GM23338 (cell line): ENCODE data around the gene PGRMC2. TPM values are rescaled to one million over a fixed set of nuclear protein-coding genes. Genes with fewer than 3 reads are reported as not detected.

Experiments
- ATAC-seq: fragments of 200-7000 bp; cut with Tn5 transposase; 3 replicates; pipeline ENCODE4 v1.9.1; 2020
- DNase-seq: peaks from one replicate; pipeline ENCODE4 v3.0.0-alpha.2; 2015; ENCODE audit warnings: low spot score
- H2AFZ ChIP-seq: fragments of 200-600 bp; sonication (generic); 2 replicates; pipeline ENCODE4 v1.8.0; 2016; ENCODE audit warnings: antibody characterized with exemption, mild to moderate bottlenecking, moderate library complexity
- H3F3A ChIP-seq: fragments of 200-600 bp; sonication (generic); replicated peaks from 2 replicates; pipeline ENCODE4 v1.8.0; 2017; ENCODE audit warnings: antibody characterized with exemption, mixed run types, low read depth
- H3K27ac ChIP-seq: fragments of 200-600 bp; sonication (generic); 2 replicates; pipeline ENCODE4 v1.6.1; 2016; ENCODE audit warnings: low read depth
- H3K27me3 ChIP-seq: fragments of 200-600 bp; sonication (generic); 2 replicates; pipeline ENCODE4 v1.8.0; 2016; ENCODE audit warnings: mild to moderate bottlenecking, mixed run types, moderate library complexity; ENCODE audit not compliant: insufficient read depth
- H3K36me3 ChIP-seq: fragments of 200-600 bp; sonication (generic); 2 replicates; pipeline ENCODE4 v1.8.0; 2016; ENCODE audit warnings: mild to moderate bottlenecking; ENCODE audit not compliant: insufficient read depth
- H3K4me1 ChIP-seq: fragments of 200-600 bp; sonication (generic); 2 replicates; pipeline ENCODE4 v1.8.0; 2016; ENCODE audit warnings: mild to moderate bottlenecking, moderate library complexity; ENCODE audit not compliant: insufficient read depth
- H3K4me2 ChIP-seq: fragments of 200-600 bp; sonication (generic); 2 replicates; pipeline ENCODE4 v1.7.1; 2017; ENCODE audit warnings: mixed run types
- H3K4me3 ChIP-seq: fragments of 200-600 bp; sonication (generic); 2 replicates; pipeline ENCODE4 v1.6.1; 2016; ENCODE audit warnings: mixed run types
- H3K79me2 ChIP-seq: fragments of 200-600 bp; sonication (generic); replicated peaks from 2 replicates; pipeline ENCODE4 v1.8.0; 2017; ENCODE audit warnings: mild to moderate bottlenecking; ENCODE audit not compliant: insufficient read depth
- H3K9me2 ChIP-seq: fragments of 200-600 bp; sonication (generic); 2 replicates; pipeline ENCODE4 v1.8.0; 2017; ENCODE audit not compliant: insufficient read depth
- H4K20me1 ChIP-seq: fragments of 200-600 bp; sonication (generic); replicated peaks from 2 replicates; pipeline ENCODE4 v1.8.0; 2017; ENCODE audit warnings: mild to moderate bottlenecking; ENCODE audit not compliant: insufficient read depth
- H3K27ac Mint-ChIP-seq: 2 replicates; pipeline ENCODE4 v1.8.0; 2020; ENCODE audit warnings: inconsistent platforms, mild to moderate bottlenecking, moderate library complexity, mixed read lengths
- H3K27me3 Mint-ChIP-seq: 3 replicates; pipeline ENCODE4 v1.8.0; 2022; ENCODE audit warnings: low read depth, mild to moderate bottlenecking, moderate library complexity, mixed read lengths, inconsistent platforms; ENCODE audit not compliant: insufficient read depth, poor library complexity
- H3K36me3 Mint-ChIP-seq: 3 replicates; pipeline ENCODE4 v1.8.0; 2021; ENCODE audit warnings: low read depth, mild to moderate bottlenecking, inconsistent platforms, moderate library complexity, mixed read lengths
- H3K4me1 Mint-ChIP-seq: 3 replicates; pipeline ENCODE4 v1.8.0; 2020; ENCODE audit warnings: mild to moderate bottlenecking, inconsistent platforms, mixed read lengths
- H3K4me3 Mint-ChIP-seq: 3 replicates; pipeline ENCODE4 v1.8.0; 2021; ENCODE audit warnings: moderate library complexity, mild to moderate bottlenecking, inconsistent platforms, mixed read lengths
- H3K9me3 Mint-ChIP-seq: 3 replicates; pipeline ENCODE4 v1.8.0; 2020; ENCODE audit warnings: moderate library complexity, mild to moderate bottlenecking, inconsistent platforms, mixed read lengths
- CREB1 ChIP-seq: fragments of 250-450 bp; sonication (Bioruptor Pico); IDR thresholded peaks from 2 replicates; pipeline ENCODE4 v1.5.0; 2020; ENCODE audit warnings: low read depth, mild to moderate bottlenecking, moderate library complexity
- EZH2 ChIP-seq: fragments of 200-600 bp; sonication (generic); IDR thresholded peaks from one replicate; pipeline ENCODE4 v1.8.0; 2017; ENCODE audit warnings: antibody characterized with exemption, mild to moderate bottlenecking, low read depth; ENCODE audit not compliant: unreplicated experiment
- JUNB ChIP-seq: IDR thresholded peaks from one replicate; pipeline ENCODE4 v1.6.1; 2016; ENCODE audit warnings: antibody characterized with exemption; ENCODE audit not compliant: unreplicated experiment
- NANOG ChIP-seq: IDR thresholded peaks from 2 replicates; pipeline ENCODE4 v1.6.1; 2016; ENCODE audit warnings: antibody characterized with exemption, borderline replicate concordance
- POLR2AphosphoS5 ChIP-seq: IDR thresholded peaks from 2 replicates; pipeline ENCODE4 v1.6.1; 2016; ENCODE audit warnings: antibody characterized with exemption, low read depth
- STAT1 ChIP-seq: IDR thresholded peaks from one replicate; pipeline ENCODE4 v1.6.1; 2016; ENCODE audit warnings: antibody characterized with exemption; ENCODE audit not compliant: unreplicated experiment
- ZNF114 ChIP-seq: fragments of 250-450 bp; sonication (Bioruptor Pico); IDR thresholded peaks from 2 replicates; pipeline ENCODE4 v1.5.0; 2020; ENCODE audit warnings: mild to moderate bottlenecking, moderate library complexity
- polyA plus RNA-seq: library from polyadenylated mRNA; unstranded; fragments of >200 nt; fragmentation: Nextera tagmentation; extraction: Ambion mirVana; gene quantifications from 2 replicates; pipeline ENCODE4 v1.2.1, GENCODE V29; 2016
- total RNA-seq: library from RNA; depleted of rRNA; stranded (reverse); fragments of >200 nt; shearing (Covaris generic); gene quantifications from 2 replicates; pipeline ENCODE4 v1.2.3, GENCODE V29; 2014
- TF ChIP-seq, protein P1 (sequence below): IDR thresholded peaks from one replicate; pipeline ENCODE4 v1.6.1; 2018; ENCODE audit warnings: antibody characterized with exemption; ENCODE audit not compliant: unreplicated experiment
- TF ChIP-seq, protein P2 (sequence below): IDR thresholded peaks from 2 replicates; pipeline ENCODE4 v1.6.1; 2016; ENCODE audit warnings: antibody characterized with exemption
- TF ChIP-seq, protein P3 (sequence below), 2 experiments: fragments of 200-600 bp in 1 of 2; sonication (generic) in 1 of 2; conservative IDR thresholded peaks; 2 replicates each; pipeline versions ENCODE4 v1.5.1 to v1.6.1; 2016 to 2017; ENCODE audit warnings: antibody characterized with exemption in 2 of 2, low read depth in 2 of 2, mild to moderate bottlenecking in 2 of 2, moderate library complexity in 1 of 2
- TF ChIP-seq, protein P4 (sequence below): fragments of 250-450 bp; sonication (Bioruptor Pico); IDR thresholded peaks from 2 replicates; pipeline ENCODE4 v1.5.0; 2020; ENCODE audit warnings: mild to moderate bottlenecking, moderate library complexity

The PGRMC2 gene
- total and polyA plus RNA-seq, 2 experiments from 2014 or later, result 40.2 to 61.9 TPM

DNA sequence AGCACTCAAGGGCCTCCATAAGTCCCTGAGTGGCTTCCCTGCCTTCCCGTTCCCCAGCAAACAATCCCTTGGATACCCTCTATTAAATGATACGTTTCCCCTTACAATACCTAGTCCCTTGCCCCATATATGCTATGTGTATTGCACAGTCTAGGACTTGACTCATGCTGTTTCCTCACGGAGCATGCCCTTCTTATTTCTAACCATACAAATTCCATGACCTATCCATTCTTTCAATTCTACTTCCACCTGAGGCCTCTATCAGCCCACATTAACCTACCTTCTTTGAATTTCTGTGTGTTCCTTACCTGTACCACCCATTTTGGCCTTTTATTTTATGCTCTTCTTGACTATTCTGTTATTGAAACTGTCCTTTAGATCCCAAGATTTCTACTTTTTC, 2.9 kb upstream of the PGRMC2 start (continued):
- TF ChIP-seq, protein P1, sequence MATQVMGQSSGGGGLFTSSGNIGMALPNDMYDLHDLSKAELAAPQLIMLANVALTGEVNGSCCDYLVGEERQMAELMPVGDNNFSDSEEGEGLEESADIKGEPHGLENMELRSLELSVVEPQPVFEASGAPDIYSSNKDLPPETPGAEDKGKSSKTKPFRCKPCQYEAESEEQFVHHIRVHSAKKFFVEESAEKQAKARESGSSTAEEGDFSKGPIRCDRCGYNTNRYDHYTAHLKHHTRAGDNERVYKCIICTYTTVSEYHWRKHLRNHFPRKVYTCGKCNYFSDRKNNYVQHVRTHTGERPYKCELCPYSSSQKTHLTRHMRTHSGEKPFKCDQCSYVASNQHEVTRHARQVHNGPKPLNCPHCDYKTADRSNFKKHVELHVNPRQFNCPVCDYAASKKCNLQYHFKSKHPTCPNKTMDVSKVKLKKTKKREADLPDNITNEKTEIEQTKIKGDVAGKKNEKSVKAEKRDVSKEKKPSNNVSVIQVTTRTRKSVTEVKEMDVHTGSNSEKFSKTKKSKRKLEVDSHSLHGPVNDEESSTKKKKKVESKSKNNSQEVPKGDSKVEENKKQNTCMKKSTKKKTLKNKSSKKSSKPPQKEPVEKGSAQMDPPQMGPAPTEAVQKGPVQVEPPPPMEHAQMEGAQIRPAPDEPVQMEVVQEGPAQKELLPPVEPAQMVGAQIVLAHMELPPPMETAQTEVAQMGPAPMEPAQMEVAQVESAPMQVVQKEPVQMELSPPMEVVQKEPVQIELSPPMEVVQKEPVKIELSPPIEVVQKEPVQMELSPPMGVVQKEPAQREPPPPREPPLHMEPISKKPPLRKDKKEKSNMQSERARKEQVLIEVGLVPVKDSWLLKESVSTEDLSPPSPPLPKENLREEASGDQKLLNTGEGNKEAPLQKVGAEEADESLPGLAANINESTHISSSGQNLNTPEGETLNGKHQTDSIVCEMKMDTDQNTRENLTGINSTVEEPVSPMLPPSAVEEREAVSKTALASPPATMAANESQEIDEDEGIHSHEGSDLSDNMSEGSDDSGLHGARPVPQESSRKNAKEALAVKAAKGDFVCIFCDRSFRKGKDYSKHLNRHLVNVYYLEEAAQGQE, result no peak
- no peak for TF ChIP-seq JUNB
- TF ChIP-seq POLR2AphosphoS5, result no peak
- no peak for TF ChIP-seq STAT1
- TF ChIP-seq, protein P2, sequence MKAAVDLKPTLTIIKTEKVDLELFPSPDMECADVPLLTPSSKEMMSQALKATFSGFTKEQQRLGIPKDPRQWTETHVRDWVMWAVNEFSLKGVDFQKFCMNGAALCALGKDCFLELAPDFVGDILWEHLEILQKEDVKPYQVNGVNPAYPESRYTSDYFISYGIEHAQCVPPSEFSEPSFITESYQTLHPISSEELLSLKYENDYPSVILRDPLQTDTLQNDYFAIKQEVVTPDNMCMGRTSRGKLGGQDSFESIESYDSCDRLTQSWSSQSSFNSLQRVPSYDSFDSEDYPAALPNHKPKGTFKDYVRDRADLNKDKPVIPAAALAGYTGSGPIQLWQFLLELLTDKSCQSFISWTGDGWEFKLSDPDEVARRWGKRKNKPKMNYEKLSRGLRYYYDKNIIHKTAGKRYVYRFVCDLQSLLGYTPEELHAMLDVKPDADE, result no peak
- TF ChIP-seq, protein P3, sequence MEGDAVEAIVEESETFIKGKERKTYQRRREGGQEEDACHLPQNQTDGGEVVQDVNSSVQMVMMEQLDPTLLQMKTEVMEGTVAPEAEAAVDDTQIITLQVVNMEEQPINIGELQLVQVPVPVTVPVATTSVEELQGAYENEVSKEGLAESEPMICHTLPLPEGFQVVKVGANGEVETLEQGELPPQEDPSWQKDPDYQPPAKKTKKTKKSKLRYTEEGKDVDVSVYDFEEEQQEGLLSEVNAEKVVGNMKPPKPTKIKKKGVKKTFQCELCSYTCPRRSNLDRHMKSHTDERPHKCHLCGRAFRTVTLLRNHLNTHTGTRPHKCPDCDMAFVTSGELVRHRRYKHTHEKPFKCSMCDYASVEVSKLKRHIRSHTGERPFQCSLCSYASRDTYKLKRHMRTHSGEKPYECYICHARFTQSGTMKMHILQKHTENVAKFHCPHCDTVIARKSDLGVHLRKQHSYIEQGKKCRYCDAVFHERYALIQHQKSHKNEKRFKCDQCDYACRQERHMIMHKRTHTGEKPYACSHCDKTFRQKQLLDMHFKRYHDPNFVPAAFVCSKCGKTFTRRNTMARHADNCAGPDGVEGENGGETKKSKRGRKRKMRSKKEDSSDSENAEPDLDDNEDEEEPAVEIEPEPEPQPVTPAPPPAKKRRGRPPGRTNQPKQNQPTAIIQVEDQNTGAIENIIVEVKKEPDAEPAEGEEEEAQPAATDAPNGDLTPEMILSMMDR (conservative IDR thresholded peaks at IDR 0.05; ENCODE audit: low read depth in 2 of 2), result no peak
- TF ChIP-seq ZNF114 (CRISPR knock-in tag), result no peak
- no peak for TF ChIP-seq CREB1 (CRISPR knock-in tag)
- TF ChIP-seq EZH2, result no peak
- no peak for TF ChIP-seq NANOG

DNA sequence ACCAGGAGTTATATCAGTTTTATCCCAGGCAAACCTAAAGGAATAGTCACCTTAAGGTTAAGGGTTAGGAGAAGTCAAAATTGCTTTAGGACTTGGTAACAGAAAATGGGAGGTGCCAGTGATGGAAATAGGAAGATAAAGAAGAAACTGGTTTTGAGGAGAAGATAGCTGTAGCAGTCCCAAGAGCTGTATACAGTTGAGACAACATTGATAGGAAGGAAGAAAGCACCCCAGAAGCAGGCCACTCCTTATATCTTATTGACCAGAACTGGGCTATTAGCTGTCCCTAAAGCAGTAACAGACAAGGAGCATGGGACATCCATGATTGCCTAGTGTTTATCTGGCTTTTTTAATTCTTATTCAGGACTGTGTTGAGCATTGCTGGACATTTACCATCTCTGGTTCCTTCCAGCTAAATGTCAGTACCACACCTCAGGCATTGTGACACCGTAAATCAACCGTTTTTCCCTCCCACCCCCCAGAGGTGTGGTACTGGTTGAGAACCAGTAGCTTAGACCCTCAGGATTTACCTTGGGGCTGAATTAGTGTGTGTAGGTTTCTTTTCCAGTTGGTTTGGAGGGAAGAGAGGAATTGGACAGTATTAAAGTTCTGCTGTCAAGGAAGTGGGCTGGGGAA, 2.0 kb upstream of the PGRMC2 start:
- Mint-ChIP-seq H3K27ac (no peak overlapping the region), H3K36me3 (peaks cover 15% of the 10 kb centered on the region), H3K9me3 (no peaks in the 10 kb centered on the region)
- TF ChIP-seq, protein P4, sequence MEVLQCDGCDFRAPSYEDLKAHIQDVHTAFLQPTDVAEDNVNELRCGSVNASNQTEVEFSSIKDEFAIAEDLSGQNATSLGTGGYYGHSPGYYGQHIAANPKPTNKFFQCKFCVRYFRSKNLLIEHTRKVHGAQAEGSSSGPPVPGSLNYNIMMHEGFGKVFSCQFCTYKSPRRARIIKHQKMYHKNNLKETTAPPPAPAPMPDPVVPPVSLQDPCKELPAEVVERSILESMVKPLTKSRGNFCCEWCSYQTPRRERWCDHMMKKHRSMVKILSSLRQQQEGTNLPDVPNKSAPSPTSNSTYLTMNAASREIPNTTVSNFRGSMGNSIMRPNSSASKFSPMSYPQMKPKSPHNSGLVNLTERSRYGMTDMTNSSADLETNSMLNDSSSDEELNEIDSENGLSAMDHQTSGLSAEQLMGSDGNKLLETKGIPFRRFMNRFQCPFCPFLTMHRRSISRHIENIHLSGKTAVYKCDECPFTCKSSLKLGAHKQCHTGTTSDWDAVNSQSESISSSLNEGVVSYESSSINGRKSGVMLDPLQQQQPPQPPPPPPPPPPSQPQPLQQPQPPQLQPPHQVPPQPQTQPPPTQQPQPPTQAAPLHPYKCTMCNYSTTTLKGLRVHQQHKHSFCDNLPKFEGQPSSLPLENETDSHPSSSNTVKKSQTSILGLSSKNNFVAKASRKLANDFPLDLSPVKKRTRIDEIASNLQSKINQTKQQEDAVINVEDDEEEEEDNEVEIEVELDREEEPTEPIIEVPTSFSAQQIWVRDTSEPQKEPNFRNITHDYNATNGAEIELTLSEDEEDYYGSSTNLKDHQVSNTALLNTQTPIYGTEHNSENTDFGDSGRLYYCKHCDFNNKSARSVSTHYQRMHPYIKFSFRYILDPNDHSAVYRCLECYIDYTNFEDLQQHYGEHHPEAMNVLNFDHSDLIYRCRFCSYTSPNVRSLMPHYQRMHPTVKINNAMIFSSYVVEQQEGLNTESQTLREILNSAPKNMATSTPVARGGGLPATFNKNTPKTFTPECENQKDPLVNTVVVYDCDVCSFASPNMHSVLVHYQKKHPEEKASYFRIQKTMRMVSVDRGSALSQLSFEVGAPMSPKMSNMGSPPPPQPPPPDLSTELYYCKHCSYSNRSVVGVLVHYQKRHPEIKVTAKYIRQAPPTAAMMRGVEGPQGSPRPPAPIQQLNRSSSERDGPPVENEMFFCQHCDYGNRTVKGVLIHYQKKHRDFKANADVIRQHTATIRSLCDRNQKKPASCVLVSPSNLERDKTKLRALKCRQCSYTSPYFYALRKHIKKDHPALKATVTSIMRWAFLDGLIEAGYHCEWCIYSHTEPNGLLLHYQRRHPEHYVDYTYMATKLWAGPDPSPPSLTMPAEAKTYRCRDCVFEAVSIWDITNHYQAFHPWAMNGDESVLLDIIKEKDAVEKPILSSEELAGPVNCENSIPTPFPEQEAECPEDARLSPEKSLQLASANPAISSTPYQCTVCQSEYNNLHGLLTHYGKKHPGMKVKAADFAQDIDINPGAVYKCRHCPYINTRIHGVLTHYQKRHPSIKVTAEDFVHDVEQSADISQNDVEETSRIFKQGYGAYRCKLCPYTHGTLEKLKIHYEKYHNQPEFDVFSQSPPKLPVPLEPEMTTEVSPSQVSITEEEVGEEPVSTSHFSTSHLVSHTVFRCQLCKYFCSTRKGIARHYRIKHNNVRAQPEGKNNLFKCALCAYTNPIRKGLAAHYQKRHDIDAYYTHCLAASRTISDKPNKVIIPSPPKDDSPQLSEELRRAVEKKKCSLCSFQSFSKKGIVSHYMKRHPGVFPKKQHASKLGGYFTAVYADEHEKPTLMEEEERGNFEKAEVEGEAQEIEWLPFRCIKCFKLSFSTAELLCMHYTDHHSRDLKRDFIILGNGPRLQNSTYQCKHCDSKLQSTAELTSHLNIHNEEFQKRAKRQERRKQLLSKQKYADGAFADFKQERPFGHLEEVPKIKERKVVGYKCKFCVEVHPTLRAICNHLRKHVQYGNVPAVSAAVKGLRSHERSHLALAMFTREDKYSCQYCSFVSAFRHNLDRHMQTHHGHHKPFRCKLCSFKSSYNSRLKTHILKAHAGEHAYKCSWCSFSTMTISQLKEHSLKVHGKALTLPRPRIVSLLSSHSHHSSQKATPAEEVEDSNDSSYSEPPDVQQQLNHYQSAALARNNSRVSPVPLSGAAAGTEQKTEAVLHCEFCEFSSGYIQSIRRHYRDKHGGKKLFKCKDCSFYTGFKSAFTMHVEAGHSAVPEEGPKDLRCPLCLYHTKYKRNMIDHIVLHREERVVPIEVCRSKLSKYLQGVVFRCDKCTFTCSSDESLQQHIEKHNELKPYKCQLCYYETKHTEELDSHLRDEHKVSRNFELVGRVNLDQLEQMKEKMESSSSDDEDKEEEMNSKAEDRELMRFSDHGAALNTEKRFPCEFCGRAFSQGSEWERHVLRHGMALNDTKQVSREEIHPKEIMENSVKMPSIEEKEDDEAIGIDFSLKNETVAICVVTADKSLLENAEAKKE (CRISPR knock-in tag), result no peak

More for the DNA sequence above, 2.0 kb upstream of the PGRMC2 start:
- Histone ChIP-seq H3K79me2 (peaks cover 25% of the 10 kb centered on the region), H3K27me3 (no peaks in the 10 kb centered on the region), H4K20me1 (0 out of 2 replicates have a peak, but pooled peaks cover 3% of the 10 kb centered on the region), H3K27ac (no peak overlapping the region), H3K4me1 (peaks cover 13% of the 10 kb centered on the region), H3K36me3 (no peaks in the 10 kb centered on the region), H3K4me3 (peak overlapping the region; percentile 95), H3K9me2 (no peaks in the 10 kb centered on the region), H3K4me2 (peak overlapping the region; percentile 82), H2AFZ (no peak overlapping the region), H3F3A (peaks cover 6% of the 10 kb centered on the region; the same call in 1 of the 2 replicates)
- no peak for DNase-seq
- H3K4me1 Mint-ChIP-seq, result peaks cover 34% of the 10 kb centered on the region; the same call in 2 of the 3 replicates
- ATAC-seq, result no peak
- 0 out of 3 replicates have a peak overlapping the region, but pooled peaks have one; percentile 80 for H3K4me3 Mint-ChIP-seq
- peaks cover 4% of the 10 kb centered on the region for H3K27me3 Mint-ChIP-seq
